ENCODE data around the gene MAML2.

Gene MAML2

GRCh38 chr11:96139691-96140090 is 203.3 kb downstream of the MAML2 start:
- H3K27ac ChIP-seq (ENCODE audit: low read length) = no peak overlapping the region
- no peaks in the 10 kb centered on the region for H4K20me1 ChIP-seq (ENCODE audit: insufficient read depth, low read length)
- DNase-seq (no peak), ATAC-seq (ENCODE audit: insufficient read depth, low read depth) (no peak)
- no peak overlapping the region for H2AFZ ChIP-seq (ENCODE audit: low read depth, low read length)
- no peak overlapping the region for H3K4me3 ChIP-seq (ENCODE audit: low read depth in 1 of 2, low read length in 2 of 2)
- peaks cover 11% of the 10 kb centered on the region for H3K4me1 ChIP-seq (ENCODE audit: insufficient read depth, low read length)
- no peaks in the 10 kb centered on the region for H3K79me2 ChIP-seq (ENCODE audit: insufficient read depth, low read length)
- no peaks in the 10 kb centered on the region for H3K36me3 ChIP-seq (ENCODE audit: insufficient read depth, low read length)
- no peak overlapping the region for H3K9ac ChIP-seq (ENCODE audit: low read depth, low read length)
- TF ChIP-seq CTCF (IDR thresholded peaks at IDR 0.05; ENCODE audit: borderline replicate concordance, extremely low read depth, low read length, poor library complexity, severe bottlenecking) (no peak), EZH2 (IDR thresholded peaks at IDR 0.05; ENCODE audit: borderline replicate concordance, low read depth, low read length, severe bottlenecking) (no peak)
- no peaks in the 10 kb centered on the region for H3K9me3 ChIP-seq (ENCODE audit: insufficient read depth, low read length, severe bottlenecking)
- H3K27me3 ChIP-seq (ENCODE audit: insufficient read depth, low read length, poor library complexity) = no peaks in the 10 kb centered on the region
- no peak overlapping the region for H3K4me2 ChIP-seq (ENCODE audit: insufficient read depth, low read length)

GRCh38 chr11:96137373-96137772 is 205.6 kb downstream of the MAML2 start:
- no peaks in the 10 kb centered on the region for H3K79me2 ChIP-seq (ENCODE audit: insufficient read depth, low read length)
- H3K4me3 ChIP-seq (ENCODE audit: low read depth in 1 of 2, low read length in 2 of 2) = no peak overlapping the region
- H3K9me3 ChIP-seq (ENCODE audit: insufficient read depth, low read length, severe bottlenecking) = no peaks in the 10 kb centered on the region
- H3K4me2 ChIP-seq (ENCODE audit: insufficient read depth, low read length) = no peak overlapping the region
- H3K9ac ChIP-seq (ENCODE audit: low read depth, low read length) = no peak overlapping the region
- TF ChIP-seq EZH2 (IDR thresholded peaks at IDR 0.05; ENCODE audit: borderline replicate concordance, low read depth, low read length, severe bottlenecking) (no peak), CTCF (IDR thresholded peaks at IDR 0.05; ENCODE audit: borderline replicate concordance, extremely low read depth, low read length, poor library complexity, severe bottlenecking) (no peak)
- peaks cover 11% of the 10 kb centered on the region for H3K4me1 ChIP-seq (ENCODE audit: insufficient read depth, low read length)
- H2AFZ ChIP-seq (ENCODE audit: low read depth, low read length) = no peak overlapping the region
- H3K27ac ChIP-seq (ENCODE audit: low read length) = no peak overlapping the region
- H4K20me1 ChIP-seq (ENCODE audit: insufficient read depth, low read length) = no peaks in the 10 kb centered on the region
- ATAC-seq (ENCODE audit: insufficient read depth, low read depth) = no peak
- no peaks in the 10 kb centered on the region for H3K27me3 ChIP-seq (ENCODE audit: insufficient read depth, low read length, poor library complexity)
- no peak for DNase-seq
- H3K36me3 ChIP-seq (ENCODE audit: insufficient read depth, low read length) = no peaks in the 10 kb centered on the region

- peaks cover 11% of the 10 kb centered on the region for H3K4me1 ChIP-seq (ENCODE audit: insufficient read depth, low read length)
Observed at GRCh38 chr11:96136613-96137298, 206.2 kb downstream of the MAML2 start.

More at GRCh38 chr11:96136613-96137298, 206.2 kb downstream of the MAML2 start:
- Histone ChIP-seq H3K4me3 (ENCODE audit: low read depth in 1 of 2, low read length in 2 of 2) (no peak overlapping the region), H3K9ac (ENCODE audit: low read depth, low read length) (no peak overlapping the region), H3K9me3 (ENCODE audit: insufficient read depth, low read length, severe bottlenecking) (no peaks in the 10 kb centered on the region), H3K4me2 (ENCODE audit: insufficient read depth, low read length) (no peak overlapping the region), H3K79me2 (ENCODE audit: insufficient read depth, low read length) (no peaks in the 10 kb centered on the region), H4K20me1 (ENCODE audit: insufficient read depth, low read length) (no peaks in the 10 kb centered on the region), H2AFZ (ENCODE audit: low read depth, low read length) (no peak overlapping the region), H3K36me3 (ENCODE audit: insufficient read depth, low read length) (no peaks in the 10 kb centered on the region), H3K27ac (ENCODE audit: low read length) (no peak overlapping the region), H3K27me3 (ENCODE audit: insufficient read depth, low read length, poor library complexity) (no peaks in the 10 kb centered on the region)
- ATAC-seq (ENCODE audit: insufficient read depth, low read depth) (no peak), DNase-seq (no peak)
- no peak for TF ChIP-seq CTCF (IDR thresholded peaks at IDR 0.05; ENCODE audit: borderline replicate concordance, extremely low read depth, low read length, poor library complexity, severe bottlenecking)
- no peak for TF ChIP-seq EZH2 (IDR thresholded peaks at IDR 0.05; ENCODE audit: borderline replicate concordance, low read depth, low read length, severe bottlenecking)

All from DND-41 (cell line).